Stomach smooth muscle (tissue), 2 donors: Measurements from ENCODE around the gene IGF1R.

Experiments used
- H3K27ac ChIP-seq: one replicate; pipeline ENCODE4 v1.7.0; 2013; ENCODE audit warnings: mild to moderate bottlenecking, low read length, inconsistent platforms
- H3K27me3 ChIP-seq, 2 donors: one replicate each; pipeline ENCODE4 v1.7.0; 2013; ENCODE audit warnings: low read length in 2 of 2; ENCODE audit not compliant: insufficient read depth in 2 of 2, control insufficient read depth in 1 of 2
- H3K36me3 ChIP-seq, 2 donors: one replicate each; pipeline ENCODE4 v1.7.0; 2013; ENCODE audit warnings: low read length in 2 of 2; ENCODE audit not compliant: control insufficient read depth in 2 of 2, insufficient read depth in 2 of 2
- H3K4me1 ChIP-seq: one replicate; pipeline ENCODE4 v1.7.0; 2013; ENCODE audit warnings: low read length; ENCODE audit not compliant: control insufficient read depth, insufficient read depth
- H3K4me3 ChIP-seq, 2 donors: one replicate each; pipeline ENCODE4 v1.7.0; 2013; ENCODE audit warnings: low read length in 2 of 2
- H3K9ac ChIP-seq, 2 donors: one replicate each; pipeline ENCODE4 v1.7.0; 2013; ENCODE audit warnings: low read length in 2 of 2, mild to moderate bottlenecking in 1 of 2
- H3K9me3 ChIP-seq, 2 donors: one replicate each; pipeline ENCODE4 v1.7.0; 2013; ENCODE audit warnings: low read length in 2 of 2; ENCODE audit not compliant: control insufficient read depth in 2 of 2
- donor health status: healthy.
- donor health status: Pancreatic carcinoma.

Gene IGF1R

GRCh38 chr15:98718426-98719136 is 70.2 kb downstream of the IGF1R start:
- Histone ChIP-seq H3K27me3 (no peaks in the 10 kb centered on the region), H3K27ac (peak overlapping the region; percentile 55), H3K36me3 (no peaks in the 10 kb centered on the region), H3K9me3 (no peaks in the 10 kb centered on the region), H3K4me3 (peak overlapping the region in 1 of 2 donors; percentile 52), H3K4me1 (peaks cover 54% of the 10 kb centered on the region), H3K9ac (no peak overlapping the region)

GRCh38 chr15:98719137-98719740 is 70.9 kb downstream of the IGF1R start:
- H3K27me3 ChIP-seq = no peaks in the 10 kb centered on the region
- H3K4me1 ChIP-seq = peaks cover 49% of the 10 kb centered on the region
- no peak overlapping the region for H3K4me3 ChIP-seq
- H3K36me3 ChIP-seq = no peaks in the 10 kb centered on the region
- no peaks in the 10 kb centered on the region for H3K9me3 ChIP-seq
- no peak overlapping the region for H3K9ac ChIP-seq
- peak overlapping the region; percentile 0 for H3K27ac ChIP-seq

DNA sequence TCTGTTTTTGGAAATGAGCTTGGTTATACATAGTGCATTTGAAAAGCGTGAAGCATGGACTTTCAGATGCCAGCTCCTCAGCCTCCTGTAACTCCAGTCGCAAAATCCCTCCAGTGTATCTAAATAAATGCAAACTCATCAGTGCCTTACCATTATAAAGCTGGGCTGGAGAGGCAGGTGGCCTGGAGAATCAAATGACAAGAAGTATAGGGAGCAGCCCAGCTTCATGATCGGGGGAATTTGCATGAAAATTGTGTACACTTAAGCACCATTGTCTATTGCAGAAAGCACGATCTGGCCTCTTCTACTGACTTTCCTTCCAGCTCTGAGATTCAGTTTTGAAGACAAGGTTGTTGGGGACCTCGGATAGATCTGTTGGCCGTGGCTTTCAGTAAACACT is 71.7 kb downstream of the IGF1R start:
- no peak overlapping the region for H3K4me3 ChIP-seq
- no peak overlapping the region for H3K27ac ChIP-seq
- no peaks in the 10 kb centered on the region for H3K36me3 ChIP-seq
- H3K27me3 ChIP-seq = no peaks in the 10 kb centered on the region
- H3K9me3 ChIP-seq = no peaks in the 10 kb centered on the region
- peaks cover 45% of the 10 kb centered on the region for H3K4me1 ChIP-seq
- no peak overlapping the region for H3K9ac ChIP-seq

DNA sequence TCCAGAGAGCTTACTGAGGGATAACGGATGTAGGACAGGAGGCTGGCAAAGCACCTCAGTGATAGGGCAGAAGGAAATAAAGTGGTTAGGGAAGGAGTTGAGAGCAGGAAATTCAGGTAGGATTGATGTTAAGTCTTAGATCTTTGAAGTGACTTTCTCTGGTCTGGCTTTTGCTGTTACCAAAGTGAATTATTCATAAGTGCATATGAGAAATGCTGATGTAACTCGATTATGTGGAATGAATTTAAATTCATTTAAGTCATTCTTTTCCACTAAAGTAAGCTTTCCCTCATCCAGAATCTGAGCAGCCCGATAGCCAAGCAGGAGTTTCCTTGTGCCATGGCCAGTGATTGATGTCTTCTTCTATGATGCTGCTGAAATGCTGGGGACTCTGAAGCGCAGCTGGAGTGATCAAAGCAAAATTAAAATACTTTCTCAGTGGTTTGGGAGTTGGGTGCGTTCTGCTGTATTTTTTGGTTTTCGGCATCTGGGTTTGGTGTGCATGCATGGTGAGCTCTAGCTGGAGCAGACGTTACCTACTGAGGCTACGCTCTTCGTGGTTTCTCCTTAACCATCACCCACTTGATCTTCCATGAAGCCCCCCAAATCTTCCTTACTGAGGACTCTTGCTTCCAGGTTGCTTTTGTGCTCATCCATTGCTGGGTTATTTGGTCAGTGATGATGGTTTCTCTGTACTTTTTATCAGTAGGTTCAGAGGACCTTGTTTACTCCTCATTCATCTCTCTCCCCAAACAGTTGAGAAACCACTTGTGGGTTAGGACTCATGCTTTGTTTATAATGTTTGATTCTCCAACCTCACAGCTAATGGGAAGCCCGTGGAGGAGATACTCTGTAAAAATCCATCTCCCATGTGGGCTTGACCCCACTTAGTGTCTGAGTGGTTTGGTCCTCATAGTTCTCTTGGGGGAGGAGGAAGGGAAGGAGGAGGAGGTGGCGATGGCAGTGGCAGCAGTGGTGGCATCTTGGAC is 72.5 kb downstream of the IGF1R start:
- peaks cover 38% of the 10 kb centered on the region for H3K4me1 ChIP-seq
- no peaks in the 10 kb centered on the region for H3K27me3 ChIP-seq
- no peak overlapping the region for H3K9ac ChIP-seq
- H3K36me3 ChIP-seq = no peaks in the 10 kb centered on the region
- no peak overlapping the region for H3K27ac ChIP-seq
- no peaks in the 10 kb centered on the region for H3K9me3 ChIP-seq
- H3K4me3 ChIP-seq = no peak overlapping the region

- peaks cover 38% of the 10 kb centered on the region for H3K4me1 ChIP-seq
- H3K4me3 ChIP-seq = no peak overlapping the region
- no peak overlapping the region for H3K27ac ChIP-seq
- no peaks in the 10 kb centered on the region for H3K27me3 ChIP-seq
- H3K36me3 ChIP-seq = no peaks in the 10 kb centered on the region
- H3K9me3 ChIP-seq = no peaks in the 10 kb centered on the region
- no peak overlapping the region for H3K9ac ChIP-seq
Observed at GRCh38 chr15:98722209-98722608, 73.9 kb downstream of the IGF1R start.

DNA sequence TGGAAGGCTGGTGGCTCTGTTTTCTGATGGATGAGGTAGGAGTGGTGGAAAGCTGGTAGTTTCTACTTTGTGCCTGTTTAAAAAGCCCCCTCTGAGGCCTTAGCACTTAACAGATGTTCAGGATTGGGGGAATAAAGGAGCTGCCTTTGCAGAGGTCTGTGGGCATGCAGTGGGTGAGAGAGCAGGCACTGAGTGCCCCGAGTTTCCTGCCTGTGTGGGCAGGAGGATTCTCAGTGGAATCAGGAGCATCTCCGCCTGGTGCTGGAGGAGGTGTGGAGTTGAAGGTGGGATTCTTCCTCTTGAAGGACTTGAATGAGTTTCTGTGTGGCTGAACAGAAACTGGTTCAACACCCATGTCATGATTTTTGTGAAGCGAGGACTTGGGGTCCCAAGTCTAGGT is 74.3 kb downstream of the IGF1R start:
- H3K9me3 ChIP-seq = no peaks in the 10 kb centered on the region
- no peak overlapping the region for H3K4me3 ChIP-seq
- H3K27me3 ChIP-seq = no peaks in the 10 kb centered on the region
- H3K9ac ChIP-seq = no peak overlapping the region
- peaks cover 41% of the 10 kb centered on the region for H3K4me1 ChIP-seq
- H3K36me3 ChIP-seq = no peaks in the 10 kb centered on the region
- no peak overlapping the region for H3K27ac ChIP-seq

- Histone ChIP-seq H3K9ac (no peak overlapping the region), H3K27ac (no peak overlapping the region), H3K9me3 (no peaks in the 10 kb centered on the region), H3K27me3 (no peaks in the 10 kb centered on the region), H3K36me3 (no peaks in the 10 kb centered on the region), H3K4me3 (no peak overlapping the region), H3K4me1 (peaks cover 41% of the 10 kb centered on the region)
Observed at GRCh38 chr15:98723195-98723594, 74.9 kb downstream of the IGF1R start.

GRCh38 chr15:98724048-98724447 is 75.7 kb downstream of the IGF1R start:
- no peak overlapping the region for H3K9ac ChIP-seq
- no peak overlapping the region for H3K4me3 ChIP-seq
- no peaks in the 10 kb centered on the region for H3K9me3 ChIP-seq
- no peaks in the 10 kb centered on the region for H3K36me3 ChIP-seq
- H3K27ac ChIP-seq = no peak overlapping the region
- peaks cover 45% of the 10 kb centered on the region for H3K4me1 ChIP-seq
- no peaks in the 10 kb centered on the region for H3K27me3 ChIP-seq

DNA sequence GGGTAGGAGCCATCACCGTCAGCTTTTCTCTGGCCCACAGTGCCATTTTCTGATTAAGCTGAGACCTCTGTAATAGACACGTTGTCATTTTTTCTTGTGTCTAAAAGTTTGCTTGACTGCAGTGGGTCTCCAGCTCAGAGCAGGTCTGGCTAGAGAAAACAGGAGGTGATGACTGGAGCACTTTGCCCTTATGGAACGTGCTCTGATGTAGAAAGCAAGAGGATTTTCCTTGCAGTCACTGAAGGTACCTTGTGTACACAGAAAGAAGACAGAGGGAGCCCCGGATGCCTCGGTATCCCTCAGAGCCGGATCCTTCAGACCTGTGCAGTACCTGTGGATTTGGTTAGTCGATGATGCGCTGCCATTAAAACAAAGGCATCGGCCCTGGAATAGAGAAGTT is 76.2 kb downstream of the IGF1R start:
- no peak overlapping the region for H3K27ac ChIP-seq

DNA sequence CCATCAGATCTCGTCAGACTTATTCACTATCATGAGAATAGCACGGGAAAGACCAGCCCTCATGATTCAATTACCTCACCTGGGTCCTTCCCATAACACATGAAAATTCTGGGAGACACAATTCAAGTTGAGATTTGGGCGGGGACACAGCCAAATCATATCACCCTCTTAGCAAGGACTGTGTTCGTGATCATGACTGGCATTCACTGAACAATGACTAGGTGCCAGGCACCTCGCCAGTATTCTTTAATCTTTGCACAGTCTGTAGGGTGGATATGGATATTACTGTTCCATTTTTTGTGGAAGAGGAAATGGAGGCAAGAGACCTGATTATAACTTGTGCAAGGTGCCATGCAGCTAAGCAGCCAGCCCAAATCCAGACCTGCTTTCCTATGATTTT is 77.5 kb downstream of the IGF1R start:
- Histone ChIP-seq H3K36me3 (no peaks in the 10 kb centered on the region), H3K27ac (no peak overlapping the region), H3K9me3 (no peaks in the 10 kb centered on the region), H3K4me3 (no peak overlapping the region), H3K4me1 (peaks cover 46% of the 10 kb centered on the region), H3K9ac (no peak overlapping the region), H3K27me3 (no peaks in the 10 kb centered on the region)

More for the DNA sequence above, 76.2 kb downstream of the IGF1R start:
- Histone ChIP-seq H3K9me3 (no peaks in the 10 kb centered on the region), H3K9ac (no peak overlapping the region), H3K27me3 (no peaks in the 10 kb centered on the region), H3K4me1 (peaks cover 45% of the 10 kb centered on the region), H3K36me3 (no peaks in the 10 kb centered on the region), H3K4me3 (no peak overlapping the region)
